Upper lobe of left lung (tissue), 4 donors: Measurements from ENCODE around the gene CACNA1S.

Experiments used
- EP300 ChIP-seq, 4 donors: sonication (generic); formaldehyde crosslinking; IDR thresholded peaks; one replicate each; pipeline ENCODE4 v1.5.1; 2017; ENCODE audit warnings: antibody characterized with exemption in 4 of 4, control low read depth in 2 of 4
- POLR2A ChIP-seq, 4 donors: fragments of 450-650 bp; IDR thresholded peaks; one replicate each; pipeline ENCODE4 v1.5.1; 2016 to 2017; ENCODE audit warnings: antibody characterized with exemption in 4 of 4, mild to moderate bottlenecking in 2 of 4
- POLR2AphosphoS5 ChIP-seq, 2 donors: sonication (generic); formaldehyde crosslinking; IDR thresholded peaks; one replicate each; pipeline ENCODE4 v1.5.1; 2017; ENCODE audit warnings: antibody characterized with exemption in 2 of 2
- TF ChIP-seq, protein P1 (sequence below), 6 experiments: fragments of 450-650 bp in 4 of 6; fragments of 200-600 bp in 2 of 6; sonication (generic) in 2 of 6; IDR thresholded peaks; one replicate each; pipeline ENCODE4 v1.5.1; 2016 to 2019; ENCODE audit warnings: antibody characterized with exemption in 6 of 6

DNA sequence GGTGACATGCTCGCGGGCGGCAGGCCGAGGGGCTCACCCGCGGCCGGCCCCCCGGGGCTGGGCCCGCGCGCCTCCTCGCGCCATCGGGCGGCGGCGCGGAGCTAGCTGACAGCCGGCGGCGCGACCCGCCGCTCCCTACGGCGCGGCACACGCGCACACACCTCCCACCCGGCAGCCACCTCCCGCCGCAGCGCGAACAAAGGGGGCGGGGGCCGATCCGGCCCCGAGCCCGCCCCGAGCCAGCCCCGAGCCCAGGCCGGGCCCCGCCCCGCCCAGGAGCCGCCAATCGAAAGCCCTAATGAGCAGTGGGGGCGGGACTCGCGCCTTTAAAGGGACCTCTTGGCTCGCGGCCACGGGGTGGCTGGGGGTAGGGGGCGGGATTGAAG lies 88.7 kb downstream of the CACNA1S start, which contains the start of gene KIF21B:
- TF ChIP-seq, protein P1, sequence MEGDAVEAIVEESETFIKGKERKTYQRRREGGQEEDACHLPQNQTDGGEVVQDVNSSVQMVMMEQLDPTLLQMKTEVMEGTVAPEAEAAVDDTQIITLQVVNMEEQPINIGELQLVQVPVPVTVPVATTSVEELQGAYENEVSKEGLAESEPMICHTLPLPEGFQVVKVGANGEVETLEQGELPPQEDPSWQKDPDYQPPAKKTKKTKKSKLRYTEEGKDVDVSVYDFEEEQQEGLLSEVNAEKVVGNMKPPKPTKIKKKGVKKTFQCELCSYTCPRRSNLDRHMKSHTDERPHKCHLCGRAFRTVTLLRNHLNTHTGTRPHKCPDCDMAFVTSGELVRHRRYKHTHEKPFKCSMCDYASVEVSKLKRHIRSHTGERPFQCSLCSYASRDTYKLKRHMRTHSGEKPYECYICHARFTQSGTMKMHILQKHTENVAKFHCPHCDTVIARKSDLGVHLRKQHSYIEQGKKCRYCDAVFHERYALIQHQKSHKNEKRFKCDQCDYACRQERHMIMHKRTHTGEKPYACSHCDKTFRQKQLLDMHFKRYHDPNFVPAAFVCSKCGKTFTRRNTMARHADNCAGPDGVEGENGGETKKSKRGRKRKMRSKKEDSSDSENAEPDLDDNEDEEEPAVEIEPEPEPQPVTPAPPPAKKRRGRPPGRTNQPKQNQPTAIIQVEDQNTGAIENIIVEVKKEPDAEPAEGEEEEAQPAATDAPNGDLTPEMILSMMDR (IDR thresholded peaks at IDR 0.05), result no peak
- peak in 1 of 2 donors; percentile 13 for TF ChIP-seq POLR2AphosphoS5 (IDR thresholded peaks at IDR 0.05)
- TF ChIP-seq EP300 (IDR thresholded peaks at IDR 0.05), result no peak
- TF ChIP-seq POLR2A (IDR thresholded peaks at IDR 0.05), result peak in 1 of 4 donors; percentile 55
